HG03565 (cell line): Measurements from ENCODE around the gene EEA1.
"Not testable (repeated sequence)": the region's sequence is repeated elsewhere in the genome, so short reads cannot be mapped to it uniquely, and the experiment has no call there.

Experiments
- ATAC-seq: cut with Tn5 transposase; IDR thresholded peaks from one replicate; pipeline ENCODE4 v1.9.1; 2021; ENCODE audit warnings: mild to moderate bottlenecking, moderate library complexity; ENCODE audit not compliant: unreplicated experiment

The EEA1 gene

DNA sequence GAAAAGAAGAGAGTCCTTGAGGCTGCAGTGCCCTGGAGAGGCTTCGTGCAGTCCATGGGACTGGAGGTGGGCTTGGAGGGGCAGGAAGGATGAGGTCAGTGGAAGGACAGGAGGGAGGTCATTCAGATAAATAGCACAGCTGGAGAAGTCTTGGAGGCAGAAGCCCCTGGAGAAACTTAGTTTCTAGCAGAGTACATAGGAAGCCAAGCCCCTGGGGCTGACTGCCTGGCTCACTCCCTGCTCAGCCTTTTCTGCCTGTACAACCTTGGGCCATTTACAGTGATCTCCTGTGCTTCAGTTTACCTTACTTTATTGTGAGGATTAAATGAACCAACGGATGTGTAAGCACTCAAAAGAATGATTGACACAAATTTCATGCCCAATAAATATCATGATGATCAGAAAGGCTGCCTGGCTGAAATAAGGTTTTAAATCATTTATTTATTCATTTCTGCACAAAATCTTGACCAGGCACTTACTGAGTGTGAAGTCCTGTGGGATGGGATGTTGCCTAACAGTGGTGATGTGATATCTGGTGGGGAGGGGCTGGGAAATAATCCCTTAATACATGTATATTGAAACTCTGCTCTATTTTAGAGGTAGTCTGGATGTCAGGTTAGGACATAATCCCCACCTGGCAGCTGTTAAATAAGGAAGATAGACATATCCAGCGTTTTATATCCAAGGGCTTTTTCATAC lies 172.0 kb downstream of the EEA1 start:
- ATAC-seq = no peak

GRCh38 chr12:92753976-92754885 lies 174.9 kb downstream of the EEA1 start:
- no peak for ATAC-seq

DNA sequence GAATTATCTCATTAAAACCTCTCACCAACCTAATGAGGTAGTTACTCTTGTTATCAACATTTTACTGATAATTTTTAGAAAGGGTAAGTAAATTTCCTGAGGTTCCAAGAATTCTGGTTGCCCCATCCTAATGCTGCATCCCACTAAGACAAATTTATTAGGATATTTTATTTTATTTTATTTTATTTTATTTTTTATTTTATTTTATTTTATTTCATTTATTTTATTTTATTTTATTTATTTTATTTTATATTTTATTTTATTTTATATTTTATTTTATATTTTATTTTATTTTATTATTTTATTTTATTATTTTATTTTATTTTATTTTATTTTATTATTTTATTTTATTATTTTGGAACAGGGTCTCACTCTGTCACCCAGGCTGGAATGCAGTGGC lies 179.4 kb downstream of the EEA1 start:
- not testable (repeated sequence) for ATAC-seq

DNA sequence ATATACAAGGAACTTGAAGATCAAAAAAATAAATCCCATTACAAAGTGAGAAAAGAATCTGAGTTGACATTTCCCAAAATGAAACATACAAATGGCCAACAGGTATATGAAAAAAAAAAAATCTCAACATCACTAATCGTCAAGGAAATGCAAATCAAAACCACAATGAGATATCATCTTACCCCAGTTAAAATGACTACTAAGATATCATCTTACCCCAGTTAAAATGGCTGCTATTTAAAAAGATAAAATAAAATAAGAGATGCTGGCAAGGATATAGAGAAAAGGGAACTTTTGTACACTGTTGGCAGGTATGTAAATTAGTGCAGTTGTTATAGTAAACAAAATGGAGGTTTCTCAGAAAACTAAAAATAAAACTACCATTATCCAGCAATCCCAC lies 181.9 kb downstream of the EEA1 start:
- ATAC-seq = no peak

GRCh38 chr12:92745856-92746550 lies 183.1 kb downstream of the EEA1 start:
- no peak for ATAC-seq

- no peak for ATAC-seq
Measured at GRCh38 chr12:92743026-92743425, 186.1 kb downstream of the EEA1 start.

DNA sequence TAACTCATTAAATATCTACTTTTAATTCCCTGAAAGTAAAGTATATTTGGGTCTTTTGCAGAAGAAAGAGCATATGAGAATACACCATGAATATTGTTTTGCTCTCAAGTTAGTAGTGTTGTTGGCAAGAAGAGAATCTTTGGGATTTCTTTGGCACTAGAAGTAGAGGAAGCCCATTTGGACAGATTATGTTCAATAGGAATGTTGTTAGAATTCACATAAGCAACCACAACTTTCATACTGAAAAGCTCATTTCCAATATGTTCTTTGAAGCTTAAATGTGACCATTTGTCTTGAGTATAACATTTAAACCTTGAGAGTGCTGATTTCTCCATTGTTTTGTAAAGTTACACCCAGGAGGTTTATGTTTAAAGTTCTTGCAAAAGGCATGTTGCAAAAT lies 188.7 kb downstream of the EEA1 start:
- no peak for ATAC-seq

- ATAC-seq = no peak
Measured at GRCh38 chr12:92739113-92739512, 190.0 kb downstream of the EEA1 start.

- no peak for ATAC-seq
Measured at GRCh38 chr12:92737855-92738850, 190.9 kb downstream of the EEA1 start.

DNA sequence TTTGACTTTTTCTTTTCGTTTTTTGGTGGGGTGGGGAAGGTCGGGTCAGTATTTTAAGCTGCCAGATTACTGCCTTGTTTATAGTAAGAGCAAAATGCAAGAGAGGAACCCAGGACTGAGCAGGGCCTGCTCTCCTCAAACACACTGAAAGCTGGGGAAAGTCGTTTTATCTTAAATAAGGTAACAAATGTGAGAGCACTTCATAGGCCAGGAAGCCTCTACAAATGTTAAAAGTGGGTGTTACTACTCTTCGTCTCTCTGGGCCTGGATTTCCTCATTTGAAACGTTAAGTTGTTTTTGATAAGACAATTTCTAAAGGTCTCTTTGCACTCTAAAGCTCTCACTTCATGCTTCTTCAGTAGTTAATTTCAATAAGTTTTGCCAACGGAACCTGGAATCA lies 192.5 kb downstream of the EEA1 start:
- ATAC-seq = no peak

DNA sequence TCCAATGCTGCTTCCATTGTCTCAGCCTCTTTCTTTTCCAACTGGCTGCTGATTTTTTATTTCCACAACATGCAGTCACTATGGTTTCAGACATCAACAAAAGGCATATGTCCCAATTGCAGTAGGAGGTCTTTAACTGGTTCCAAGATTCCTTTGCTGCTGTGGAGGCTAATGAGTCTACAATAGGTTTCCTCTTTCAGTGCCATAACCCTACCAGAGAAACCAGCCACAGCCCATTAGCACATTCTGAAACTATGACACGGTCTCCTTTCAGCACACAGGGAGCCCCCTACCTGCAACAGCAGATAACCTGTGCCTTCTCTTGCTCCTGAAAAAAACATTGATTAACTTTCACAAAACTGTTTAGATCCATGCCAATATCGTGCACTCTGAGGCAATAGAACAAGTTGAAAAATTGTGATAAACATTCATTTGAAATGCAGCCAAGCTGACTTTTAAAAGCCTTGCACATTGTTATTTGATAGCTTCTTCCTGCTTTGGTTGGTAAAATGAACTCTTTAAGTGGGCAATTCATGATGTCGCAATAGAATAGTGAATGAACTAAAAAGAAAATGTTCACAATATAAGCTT lies 193.9 kb downstream of the EEA1 start:
- ATAC-seq = no peak

DNA sequence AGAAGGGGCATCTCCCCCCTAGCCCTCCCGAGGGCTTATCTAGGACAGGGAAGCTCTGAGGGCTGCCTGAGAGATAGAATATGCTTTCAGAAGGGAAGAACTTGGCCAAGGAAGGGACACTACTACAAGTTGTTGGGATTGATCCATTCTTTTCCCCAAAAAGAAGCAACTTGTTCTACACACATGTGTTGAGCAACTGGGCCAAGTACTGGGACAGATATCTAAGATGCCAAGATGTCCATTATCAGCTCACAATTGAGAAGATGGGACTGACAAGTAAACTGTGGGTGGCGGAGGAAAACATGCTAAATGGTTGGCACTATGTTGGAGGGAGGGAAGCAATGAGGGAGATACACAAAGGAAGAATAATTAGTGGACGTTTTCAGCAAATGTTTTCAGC lies 195.4 kb downstream of the EEA1 start:
- ATAC-seq = no peak

GRCh38 chr12:92733181-92733580 lies 195.9 kb downstream of the EEA1 start:
- no peak for ATAC-seq

DNA sequence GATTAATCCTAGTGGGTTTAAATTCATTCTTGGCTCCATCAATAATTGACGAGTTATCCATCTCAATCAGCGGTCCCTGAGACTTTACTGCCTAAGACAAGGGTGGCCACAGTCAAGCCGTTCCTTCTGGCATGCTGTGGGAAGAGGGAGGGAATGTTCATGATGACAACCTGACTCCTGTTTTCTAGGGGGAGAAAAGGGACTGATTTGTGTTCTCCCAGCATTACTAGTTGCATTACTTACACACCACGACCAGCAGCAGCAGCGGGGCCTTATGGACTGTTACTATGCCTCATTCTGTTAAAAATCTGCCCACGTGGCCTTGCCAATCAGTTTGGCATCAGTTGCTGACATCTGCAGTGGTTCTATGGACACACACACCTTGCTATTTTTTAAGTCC lies 196.4 kb downstream of the EEA1 start:
- ATAC-seq = no peak

DNA sequence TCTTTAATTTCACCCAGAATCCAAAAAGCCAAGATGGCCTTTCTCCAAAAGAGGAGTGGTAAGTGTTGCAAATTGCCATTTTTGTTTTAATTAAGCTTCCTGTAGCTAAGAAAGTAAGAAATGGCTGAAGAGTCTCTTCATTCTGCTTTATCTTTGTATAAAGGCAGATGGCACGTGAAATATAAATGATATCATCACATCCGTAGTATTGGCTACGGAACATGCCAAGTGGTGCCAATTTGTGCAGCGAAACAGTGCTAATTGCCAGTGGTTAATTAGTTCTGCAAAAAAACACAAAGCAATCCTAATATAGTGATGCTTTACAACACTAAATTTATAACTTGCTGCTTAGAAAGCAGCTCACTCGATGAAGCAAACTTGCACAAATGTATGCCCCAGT lies 196.9 kb downstream of the EEA1 start:
- no peak for ATAC-seq

GRCh38 chr12:92730758-92731157 lies 198.3 kb downstream of the EEA1 start:
- ATAC-seq = no peak

DNA sequence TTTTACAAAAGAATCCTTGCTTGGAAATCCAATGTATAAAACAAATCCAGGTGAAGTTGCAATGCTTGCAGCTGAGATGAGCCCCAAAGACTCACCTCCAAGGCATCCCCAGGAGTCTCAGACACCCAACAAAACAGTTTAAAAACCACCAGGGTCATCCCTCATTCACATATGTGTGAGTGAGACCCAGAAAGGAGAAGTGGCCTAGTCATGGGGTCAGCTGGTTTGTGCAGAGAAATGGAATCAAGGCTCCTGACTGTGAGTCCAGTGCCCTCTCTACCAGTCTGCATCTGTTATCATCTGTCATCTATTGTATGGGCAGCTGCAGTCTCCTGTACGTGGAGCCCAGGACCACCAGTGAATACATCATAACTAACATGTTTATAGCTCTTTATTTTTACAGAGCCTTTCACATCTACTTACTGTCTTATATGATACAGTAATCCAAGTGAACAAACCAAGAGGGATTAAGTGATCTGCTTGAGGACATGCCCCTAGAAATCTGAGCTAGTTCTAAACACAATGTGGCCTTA lies 199.3 kb downstream of the EEA1 start:
- ATAC-seq = no peak

GRCh38 chr12:92726850-92727249 lies 202.2 kb downstream of the EEA1 start:
- ATAC-seq = no peak

DNA sequence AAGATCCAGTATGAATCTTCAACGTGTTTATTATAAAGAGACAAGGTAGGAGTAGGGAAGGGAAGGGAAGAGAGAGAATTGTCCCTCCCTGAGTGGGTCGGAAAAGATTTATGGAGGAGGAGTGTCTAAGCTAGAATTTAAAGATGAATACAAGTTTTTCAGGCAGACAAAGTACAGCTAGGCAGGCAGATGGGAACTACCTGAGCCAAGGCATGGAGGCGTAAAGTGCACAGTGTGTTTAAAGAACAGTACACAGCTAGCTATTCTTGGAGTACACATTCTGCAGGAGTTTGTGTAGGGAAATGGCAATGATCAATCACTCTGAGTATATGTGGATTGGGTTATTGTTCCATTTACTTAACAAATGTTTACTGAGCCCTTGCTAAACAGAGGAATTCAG lies 206.2 kb downstream of the EEA1 start:
- no peak for ATAC-seq

DNA sequence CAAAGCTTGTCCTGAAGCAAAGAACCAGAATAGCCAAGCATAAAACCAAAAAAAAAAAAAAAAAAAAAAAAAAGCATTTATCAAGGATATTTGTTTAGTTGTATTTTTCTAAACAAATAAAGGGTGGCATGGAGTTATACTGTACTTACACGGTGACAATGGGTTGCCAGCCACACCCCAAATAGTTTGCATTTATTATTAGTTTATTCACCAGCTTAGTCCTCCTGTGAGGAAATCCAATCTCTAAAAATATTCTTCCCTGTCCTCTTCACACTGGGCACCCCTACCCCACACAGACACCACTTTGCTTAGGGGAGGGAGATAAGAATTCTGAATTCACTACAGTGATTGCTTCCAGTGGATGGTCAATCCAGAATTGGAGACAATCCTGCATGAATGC lies 207.4 kb downstream of the EEA1 start:
- ATAC-seq = no peak
